ENCODE results near the gene TMEM233.

DNA sequence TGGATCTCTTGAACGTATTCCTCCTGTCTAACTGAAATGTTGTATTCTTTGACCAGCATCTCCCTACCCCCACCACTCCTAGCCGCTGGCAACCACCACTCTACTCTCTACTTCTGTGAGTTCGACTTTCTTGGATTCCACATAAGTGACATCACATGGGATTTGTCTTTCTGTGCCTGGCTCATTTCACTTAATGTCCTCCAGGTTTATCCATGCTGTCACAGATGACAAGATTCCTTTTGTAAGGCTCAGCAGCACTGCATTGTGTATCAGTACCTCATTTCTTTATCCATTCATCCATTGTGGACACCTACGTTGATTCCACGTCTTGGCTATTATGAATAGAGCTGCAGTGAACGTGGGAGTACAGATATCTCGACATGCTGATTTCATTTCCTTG is 84.9 kb downstream of the TMEM233 start:
- TF ChIP-seq, protein P1, sequence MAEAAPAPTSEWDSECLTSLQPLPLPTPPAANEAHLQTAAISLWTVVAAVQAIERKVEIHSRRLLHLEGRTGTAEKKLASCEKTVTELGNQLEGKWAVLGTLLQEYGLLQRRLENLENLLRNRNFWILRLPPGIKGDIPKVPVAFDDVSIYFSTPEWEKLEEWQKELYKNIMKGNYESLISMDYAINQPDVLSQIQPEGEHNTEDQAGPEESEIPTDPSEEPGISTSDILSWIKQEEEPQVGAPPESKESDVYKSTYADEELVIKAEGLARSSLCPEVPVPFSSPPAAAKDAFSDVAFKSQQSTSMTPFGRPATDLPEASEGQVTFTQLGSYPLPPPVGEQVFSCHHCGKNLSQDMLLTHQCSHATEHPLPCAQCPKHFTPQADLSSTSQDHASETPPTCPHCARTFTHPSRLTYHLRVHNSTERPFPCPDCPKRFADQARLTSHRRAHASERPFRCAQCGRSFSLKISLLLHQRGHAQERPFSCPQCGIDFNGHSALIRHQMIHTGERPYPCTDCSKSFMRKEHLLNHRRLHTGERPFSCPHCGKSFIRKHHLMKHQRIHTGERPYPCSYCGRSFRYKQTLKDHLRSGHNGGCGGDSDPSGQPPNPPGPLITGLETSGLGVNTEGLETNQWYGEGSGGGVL (CRISPR knock-in tag; IDR thresholded peaks at IDR 0.05), result no peak
- TF ChIP-seq RBM39 (optimal IDR thresholded peaks at IDR 0.05; ENCODE audit: low read depth, low read length), result no peak
- TF ChIP-seq HDAC6 (IDR thresholded peaks at IDR 0.05; ENCODE audit: low read depth, low read length), result no peak
- no peak for TF ChIP-seq HSF4 (CRISPR knock-in tag; IDR thresholded peaks at IDR 0.05; ENCODE audit: borderline replicate concordance)
- no peak for TF ChIP-seq RAD21 (CRISPR knock-in tag; conservative IDR thresholded peaks at IDR 0.05 in 1 of 2, IDR thresholded peaks at IDR 0.05 in 1 of 2)
- TF ChIP-seq, protein P2, sequence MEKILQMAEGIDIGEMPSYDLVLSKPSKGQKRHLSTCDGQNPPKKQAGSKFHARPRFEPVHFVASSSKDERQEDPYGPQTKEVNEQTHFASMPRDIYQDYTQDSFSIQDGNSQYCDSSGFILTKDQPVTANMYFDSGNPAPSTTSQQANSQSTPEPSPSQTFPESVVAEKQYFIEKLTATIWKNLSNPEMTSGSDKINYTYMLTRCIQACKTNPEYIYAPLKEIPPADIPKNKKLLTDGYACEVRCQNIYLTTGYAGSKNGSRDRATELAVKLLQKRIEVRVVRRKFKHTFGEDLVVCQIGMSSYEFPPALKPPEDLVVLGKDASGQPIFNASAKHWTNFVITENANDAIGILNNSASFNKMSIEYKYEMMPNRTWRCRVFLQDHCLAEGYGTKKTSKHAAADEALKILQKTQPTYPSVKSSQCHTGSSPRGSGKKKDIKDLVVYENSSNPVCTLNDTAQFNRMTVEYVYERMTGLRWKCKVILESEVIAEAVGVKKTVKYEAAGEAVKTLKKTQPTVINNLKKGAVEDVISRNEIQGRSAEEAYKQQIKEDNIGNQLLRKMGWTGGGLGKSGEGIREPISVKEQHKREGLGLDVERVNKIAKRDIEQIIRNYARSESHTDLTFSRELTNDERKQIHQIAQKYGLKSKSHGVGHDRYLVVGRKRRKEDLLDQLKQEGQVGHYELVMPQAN (IDR thresholded peaks at IDR 0.05; ENCODE audit: borderline replicate concordance), result no peak
- no peak for TF ChIP-seq POLR2A (conservative IDR thresholded peaks at IDR 0.05)
- no peak for TF ChIP-seq ZNF354B (CRISPR knock-in tag; IDR thresholded peaks at IDR 0.05)

Measured in K562 (cell line).